Measurements from ENCODE around the gene GDPD4. TPM values are rescaled to one million over a fixed set of nuclear protein-coding genes. Genes with fewer than 3 reads are reported as not detected.

The GDPD4 gene
- total and polyA plus RNA-seq, 9 of the 15 experiments (the other 6 are each of a cell fraction or from before 2014, with no cell fraction given), result 0.40 TPM; not detected in 8

DNA sequence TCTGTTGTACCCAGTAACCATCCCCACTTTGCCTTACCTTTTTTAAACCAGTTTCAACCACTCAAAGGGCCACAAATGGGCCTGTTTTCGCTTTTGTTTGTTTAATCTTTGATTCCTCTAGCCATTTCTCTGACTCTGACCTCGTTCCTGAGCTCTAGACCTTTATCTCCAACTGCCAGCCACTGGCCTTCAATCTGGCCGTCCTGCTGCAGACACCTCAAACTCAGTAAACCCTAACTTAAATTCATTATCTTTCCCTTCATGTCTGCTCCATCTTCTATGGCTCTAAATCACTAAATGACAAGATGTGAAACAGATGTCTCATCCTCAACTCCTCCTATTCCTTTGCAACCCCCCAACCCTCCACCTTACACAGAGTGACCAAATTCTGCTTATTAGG, 1.3 kb upstream of the GDPD4 start (continued):
- TF ChIP-seq, protein P1, sequence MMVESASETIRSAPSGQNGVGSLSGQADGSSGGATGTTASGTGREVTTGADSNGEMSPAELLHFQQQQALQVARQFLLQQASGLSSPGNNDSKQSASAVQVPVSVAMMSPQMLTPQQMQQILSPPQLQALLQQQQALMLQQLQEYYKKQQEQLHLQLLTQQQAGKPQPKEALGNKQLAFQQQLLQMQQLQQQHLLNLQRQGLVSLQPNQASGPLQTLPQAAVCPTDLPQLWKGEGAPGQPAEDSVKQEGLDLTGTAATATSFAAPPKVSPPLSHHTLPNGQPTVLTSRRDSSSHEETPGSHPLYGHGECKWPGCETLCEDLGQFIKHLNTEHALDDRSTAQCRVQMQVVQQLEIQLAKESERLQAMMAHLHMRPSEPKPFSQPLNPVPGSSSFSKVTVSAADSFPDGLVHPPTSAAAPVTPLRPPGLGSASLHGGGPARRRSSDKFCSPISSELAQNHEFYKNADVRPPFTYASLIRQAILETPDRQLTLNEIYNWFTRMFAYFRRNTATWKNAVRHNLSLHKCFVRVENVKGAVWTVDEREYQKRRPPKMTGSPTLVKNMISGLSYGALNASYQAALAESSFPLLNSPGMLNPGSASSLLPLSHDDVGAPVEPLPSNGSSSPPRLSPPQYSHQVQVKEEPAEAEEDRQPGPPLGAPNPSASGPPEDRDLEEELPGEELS (CRISPR knock-in tag; IDR thresholded peaks at IDR 0.05; ENCODE audit: borderline replicate concordance), result no peak
- no peak for TF ChIP-seq ZZZ3 (IDR thresholded peaks at IDR 0.05)
- TF ChIP-seq SOX6 (IDR thresholded peaks at IDR 0.05), result peak; percentile 78
- TF ChIP-seq POLR3A (IDR thresholded peaks at IDR 0.05; ENCODE audit: borderline replicate concordance, extremely low read depth, insufficient read depth, insufficient read length), result no peak
- peak; percentile 79; the same call in 1 of the 2 replicates for TF ChIP-seq HMG20B (CRISPR knock-in tag; IDR thresholded peaks at IDR 0.05)
- TF ChIP-seq, protein P2, sequence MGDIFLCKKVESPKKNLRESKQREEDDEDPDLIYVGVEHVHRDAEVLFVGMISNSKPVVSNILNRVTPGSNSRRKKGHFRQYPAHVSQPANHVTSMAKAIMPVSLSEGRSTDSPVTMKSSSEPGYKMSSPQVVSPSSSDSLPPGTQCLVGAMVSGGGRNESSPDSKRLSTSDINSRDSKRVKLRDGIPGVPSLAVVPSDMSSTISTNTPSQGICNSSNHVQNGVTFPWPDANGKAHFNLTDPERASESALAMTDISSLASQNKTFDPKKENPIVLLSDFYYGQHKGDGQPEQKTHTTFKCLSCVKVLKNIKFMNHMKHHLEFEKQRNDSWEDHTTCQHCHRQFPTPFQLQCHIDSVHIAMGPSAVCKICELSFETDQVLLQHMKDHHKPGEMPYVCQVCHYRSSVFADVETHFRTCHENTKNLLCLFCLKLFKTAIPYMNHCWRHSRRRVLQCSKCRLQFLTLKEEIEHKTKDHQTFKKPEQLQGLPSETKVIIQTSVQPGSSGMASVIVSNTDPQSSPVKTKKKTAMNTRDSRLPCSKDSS (IDR thresholded peaks at IDR 0.05; ENCODE audit: low read depth, partially characterized antibody), result no peak
- TF ChIP-seq, protein P3, sequence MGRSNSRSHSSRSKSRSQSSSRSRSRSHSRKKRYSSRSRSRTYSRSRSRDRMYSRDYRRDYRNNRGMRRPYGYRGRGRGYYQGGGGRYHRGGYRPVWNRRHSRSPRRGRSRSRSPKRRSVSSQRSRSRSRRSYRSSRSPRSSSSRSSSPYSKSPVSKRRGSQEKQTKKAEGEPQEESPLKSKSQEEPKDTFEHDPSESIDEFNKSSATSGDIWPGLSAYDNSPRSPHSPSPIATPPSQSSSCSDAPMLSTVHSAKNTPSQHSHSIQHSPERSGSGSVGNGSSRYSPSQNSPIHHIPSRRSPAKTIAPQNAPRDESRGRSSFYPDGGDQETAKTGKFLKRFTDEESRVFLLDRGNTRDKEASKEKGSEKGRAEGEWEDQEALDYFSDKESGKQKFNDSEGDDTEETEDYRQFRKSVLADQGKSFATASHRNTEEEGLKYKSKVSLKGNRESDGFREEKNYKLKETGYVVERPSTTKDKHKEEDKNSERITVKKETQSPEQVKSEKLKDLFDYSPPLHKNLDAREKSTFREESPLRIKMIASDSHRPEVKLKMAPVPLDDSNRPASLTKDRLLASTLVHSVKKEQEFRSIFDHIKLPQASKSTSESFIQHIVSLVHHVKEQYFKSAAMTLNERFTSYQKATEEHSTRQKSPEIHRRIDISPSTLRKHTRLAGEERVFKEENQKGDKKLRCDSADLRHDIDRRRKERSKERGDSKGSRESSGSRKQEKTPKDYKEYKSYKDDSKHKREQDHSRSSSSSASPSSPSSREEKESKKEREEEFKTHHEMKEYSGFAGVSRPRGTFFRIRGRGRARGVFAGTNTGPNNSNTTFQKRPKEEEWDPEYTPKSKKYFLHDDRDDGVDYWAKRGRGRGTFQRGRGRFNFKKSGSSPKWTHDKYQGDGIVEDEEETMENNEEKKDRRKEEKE (IDR thresholded peaks at IDR 0.05; ENCODE audit: borderline replicate concordance in 1 of 2, control insufficient read depth in 1 of 2, low read depth in 2 of 2, low read length in 1 of 2), result no peak
- TF ChIP-seq TCF7 (IDR thresholded peaks at IDR 0.05; ENCODE audit: borderline replicate concordance), result no peak
- no peak for TF ChIP-seq ZBED1 (IDR thresholded peaks at IDR 0.05)
- TF ChIP-seq FUS (optimal IDR thresholded peaks at IDR 0.05; ENCODE audit: low read depth, low read length), result no peak
- no peak for TF ChIP-seq TAF9B (IDR thresholded peaks at IDR 0.05; ENCODE audit: partially characterized antibody)
- TF ChIP-seq, protein P4, sequence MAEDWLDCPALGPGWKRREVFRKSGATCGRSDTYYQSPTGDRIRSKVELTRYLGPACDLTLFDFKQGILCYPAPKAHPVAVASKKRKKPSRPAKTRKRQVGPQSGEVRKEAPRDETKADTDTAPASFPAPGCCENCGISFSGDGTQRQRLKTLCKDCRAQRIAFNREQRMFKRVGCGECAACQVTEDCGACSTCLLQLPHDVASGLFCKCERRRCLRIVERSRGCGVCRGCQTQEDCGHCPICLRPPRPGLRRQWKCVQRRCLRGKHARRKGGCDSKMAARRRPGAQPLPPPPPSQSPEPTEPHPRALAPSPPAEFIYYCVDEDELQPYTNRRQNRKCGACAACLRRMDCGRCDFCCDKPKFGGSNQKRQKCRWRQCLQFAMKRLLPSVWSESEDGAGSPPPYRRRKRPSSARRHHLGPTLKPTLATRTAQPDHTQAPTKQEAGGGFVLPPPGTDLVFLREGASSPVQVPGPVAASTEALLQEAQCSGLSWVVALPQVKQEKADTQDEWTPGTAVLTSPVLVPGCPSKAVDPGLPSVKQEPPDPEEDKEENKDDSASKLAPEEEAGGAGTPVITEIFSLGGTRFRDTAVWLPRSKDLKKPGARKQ (CRISPR knock-in tag; IDR thresholded peaks at IDR 0.05), result no peak
- no peak for TF ChIP-seq ZNF384 (IDR thresholded peaks at IDR 0.05; ENCODE audit: low read depth, low read length)
- no peak for TF ChIP-seq GATAD2B (IDR thresholded peaks at IDR 0.05; ENCODE audit: borderline replicate concordance)
- TF ChIP-seq, protein P5, sequence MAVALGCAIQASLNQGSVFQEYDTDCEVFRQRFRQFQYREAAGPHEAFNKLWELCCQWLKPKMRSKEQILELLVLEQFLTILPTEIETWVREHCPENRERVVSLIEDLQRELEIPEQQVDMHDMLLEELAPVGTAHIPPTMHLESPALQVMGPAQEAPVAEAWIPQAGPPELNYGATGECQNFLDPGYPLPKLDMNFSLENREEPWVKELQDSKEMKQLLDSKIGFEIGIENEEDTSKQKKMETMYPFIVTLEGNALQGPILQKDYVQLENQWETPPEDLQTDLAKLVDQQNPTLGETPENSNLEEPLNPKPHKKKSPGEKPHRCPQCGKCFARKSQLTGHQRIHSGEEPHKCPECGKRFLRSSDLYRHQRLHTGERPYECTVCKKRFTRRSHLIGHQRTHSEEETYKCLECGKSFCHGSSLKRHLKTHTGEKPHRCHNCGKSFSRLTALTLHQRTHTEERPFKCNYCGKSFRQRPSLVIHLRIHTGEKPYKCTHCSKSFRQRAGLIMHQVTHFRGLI (CRISPR knock-in tag; IDR thresholded peaks at IDR 0.05), result no peak
- 0 out of 2 replicates have a peak, but pooled peaks have one; percentile 28 for TF ChIP-seq L3MBTL2 (IDR thresholded peaks at IDR 0.05)
- TF ChIP-seq TBP (optimal IDR thresholded peaks at IDR 0.05; ENCODE audit: low read depth, low read length), result no peak
- no peak for TF ChIP-seq CEBPB (tag; IDR thresholded peaks at IDR 0.05)
